Endometrial microvascular endothelial cells (primary cell): ENCODE data around the gene CNIH3. TPM values are rescaled to one million over a fixed set of nuclear protein-coding genes. Genes with fewer than 3 reads are reported as not detected.
"Not testable (repeated sequence)": the region's sequence is repeated elsewhere in the genome, so short reads cannot be mapped to it uniquely, and the experiment has no call there.

Experiments
- in situ Hi-C: cut with HindIII; loops from 2 replicates; pipeline ENCODE4 v1.10.0; 2017; ENCODE audit warnings: low sequenced_read_pairs, low pct_unique_long_range_greater_than_20kb; ENCODE audit errors: inconsistent ontology term
- total RNA-seq: library from RNA; depleted of rRNA; stranded (reverse); fragments of >200 nt; gene quantifications from one replicate; pipeline ENCODE4 v1.2.3, GENCODE V29; 2015; ENCODE audit errors: inconsistent ontology term

The CNIH3 gene
- 1.5 TPM for total RNA-seq

- in situ Hi-C loops: loop anchor here (25.0 kb wide), 1 partner anchor 104 kb away; no protein-coding TSS in a partner anchor
These were observed at the start of gene CNIH3 for GRCh38 chr1:224615861-224616755. CNIH3 (plus strand) TSS chr1:224616317; CDS start chr1:224617175, 858 bp downstream.

GRCh38 chr1:224566492-224566891 is 49.6 kb upstream of the CNIH3 start:
- in situ Hi-C loops: not testable (repeated sequence)

GRCh38 chr1:224569276-224569675 is 46.8 kb upstream of the CNIH3 start:
- in situ Hi-C loops: no loop called here

GRCh38 chr1:224571975-224572374 is 44.1 kb upstream of the CNIH3 start:
- in situ Hi-C loops: not testable (repeated sequence)

- in situ Hi-C loops: no loop called here
These were observed 36.6 kb upstream of the CNIH3 start for GRCh38 chr1:224579526-224579925.

- in situ Hi-C loops: no loop called here
These were observed 36.1 kb upstream of the CNIH3 start for GRCh38 chr1:224580006-224580405.

- in situ Hi-C loops: no loop called here
These were observed 34.1 kb upstream of the CNIH3 start for GRCh38 chr1:224582041-224582440.

GRCh38 chr1:224583774-224584173 is 32.3 kb upstream of the CNIH3 start:
- in situ Hi-C loops: no loop called here

GRCh38 chr1:224585051-224585450 is 31.1 kb upstream of the CNIH3 start:
- in situ Hi-C loops: no loop called here

GRCh38 chr1:224587051-224587450 is 29.1 kb upstream of the CNIH3 start:
- in situ Hi-C loops: no loop called here

- in situ Hi-C loops: no loop called here
These were observed 27.6 kb upstream of the CNIH3 start for GRCh38 chr1:224588515-224588914.

- in situ Hi-C loops: no loop called here
These were observed 27.1 kb upstream of the CNIH3 start for GRCh38 chr1:224589006-224589405.

- in situ Hi-C loops: no loop called here
These were observed 24.8 kb upstream of the CNIH3 start for GRCh38 chr1:224591326-224591725.

GRCh38 chr1:224592636-224593582 is 23.2 kb upstream of the CNIH3 start:
- in situ Hi-C loops: no loop called here

GRCh38 chr1:224594360-224594759 is 21.8 kb upstream of the CNIH3 start:
- in situ Hi-C loops: no loop called here

- in situ Hi-C loops: no loop called here
These were observed 21.3 kb upstream of the CNIH3 start for GRCh38 chr1:224594851-224595250.

GRCh38 chr1:224605482-224606181 is 10.5 kb upstream of the CNIH3 start:
- in situ Hi-C loops: loop anchor here (25.0 kb wide), 1 partner anchor 93 kb away; no protein-coding TSS in a partner anchor

- in situ Hi-C loops: loop anchor here (25.0 kb wide), 1 partner anchor 95 kb away; no protein-coding TSS in a partner anchor
These were observed 8.6 kb upstream of the CNIH3 start for GRCh38 chr1:224607188-224608148.
